AML-193 (cell line): ENCODE data around the gene CENPP.

Experiments
- DNase-seq, 2 experiments: peaks; one replicate each; lab custom pipeline; 2025; lab: John Stamatoyannopoulos, UW

CENPP gene

GRCh38 chr9:92313624-92314012 is 12.1 kb upstream of the CENPP start:
- DNase-seq = no peak

- DNase-seq = no peak
Observed at GRCh38 chr9:92315456-92315855, 10.3 kb upstream of the CENPP start.

- DNase-seq = no peak
Observed at GRCh38 chr9:92324431-92324830, 1.3 kb upstream of the CENPP start.

- DNase-seq = no peak
Observed at GRCh38 chr9:92324889-92325268, 874 bp upstream of the CENPP start.

GRCh38 chr9:92325991-92326500 is 293 bp downstream of the CENPP start:
- peak; percentile 38 to 53 for DNase-seq

GRCh38 chr9:92327283-92327850 is 1.6 kb downstream of the CENPP start:
- no peak for DNase-seq

GRCh38 chr9:92328225-92328624 is 2.5 kb downstream of the CENPP start:
- DNase-seq = peak; percentile 28 to 55

- no peak for DNase-seq
Observed at GRCh38 chr9:92332577-92333281, 7.0 kb downstream of the CENPP start.

GRCh38 chr9:92333282-92333634 is 7.5 kb downstream of the CENPP start:
- no peak for DNase-seq

- DNase-seq = no peak
Observed at GRCh38 chr9:92341578-92341977, 15.8 kb downstream of the CENPP start.

- DNase-seq = peak; percentile 4 to 16
Observed at GRCh38 chr9:92342825-92343488, 17.2 kb downstream of the CENPP start.

GRCh38 chr9:92345582-92345981 is 19.8 kb downstream of the CENPP start:
- DNase-seq = no peak

- no peak for DNase-seq
Observed at GRCh38 chr9:92349771-92350739, 24.3 kb downstream of the CENPP start.

- DNase-seq = no peak
Observed at GRCh38 chr9:92350740-92351133, 25.0 kb downstream of the CENPP start.

- DNase-seq = no peak
Observed at GRCh38 chr9:92353051-92353450, 27.3 kb downstream of the CENPP start.

- no peak for DNase-seq
Observed at GRCh38 chr9:92359394-92359995, 33.7 kb downstream of the CENPP start.

- DNase-seq = no peak
Observed at GRCh38 chr9:92360083-92360482, 34.3 kb downstream of the CENPP start.

- no peak for DNase-seq
Observed at GRCh38 chr9:92369075-92369474, 43.3 kb downstream of the CENPP start.

GRCh38 chr9:92373167-92373566 is 47.4 kb downstream of the CENPP start:
- no peak for DNase-seq

GRCh38 chr9:92377876-92378275 is 52.1 kb downstream of the CENPP start:
- no peak for DNase-seq

- no peak for DNase-seq
Observed at GRCh38 chr9:92378865-92379560, 53.3 kb downstream of the CENPP start.
